Skin of body (tissue), 2 donors: ENCODE measurements around the gene EFHD2. TPM values are rescaled to one million over a fixed set of nuclear protein-coding genes. Genes with fewer than 3 reads are reported as not detected.
"Not testable (repeated sequence)": the region's sequence is repeated elsewhere in the genome, so short reads cannot be mapped to it uniquely, and the experiment has no call there.

ENCODE experiments used
- DNase-seq: peaks from one replicate; lab custom pipeline; 2025; lab: John Stamatoyannopoulos, UW
- total RNA-seq: library from RNA; depleted of rRNA; stranded (reverse); fragments of >200 nt; gene quantifications from one replicate; pipeline ENCODE4 v1.2.3, GENCODE V29; 2014

The EFHD2 gene, protein sequence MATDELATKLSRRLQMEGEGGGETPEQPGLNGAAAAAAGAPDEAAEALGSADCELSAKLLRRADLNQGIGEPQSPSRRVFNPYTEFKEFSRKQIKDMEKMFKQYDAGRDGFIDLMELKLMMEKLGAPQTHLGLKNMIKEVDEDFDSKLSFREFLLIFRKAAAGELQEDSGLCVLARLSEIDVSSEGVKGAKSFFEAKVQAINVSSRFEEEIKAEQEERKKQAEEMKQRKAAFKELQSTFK
- total RNA-seq: 12.6 TPM

DNA sequence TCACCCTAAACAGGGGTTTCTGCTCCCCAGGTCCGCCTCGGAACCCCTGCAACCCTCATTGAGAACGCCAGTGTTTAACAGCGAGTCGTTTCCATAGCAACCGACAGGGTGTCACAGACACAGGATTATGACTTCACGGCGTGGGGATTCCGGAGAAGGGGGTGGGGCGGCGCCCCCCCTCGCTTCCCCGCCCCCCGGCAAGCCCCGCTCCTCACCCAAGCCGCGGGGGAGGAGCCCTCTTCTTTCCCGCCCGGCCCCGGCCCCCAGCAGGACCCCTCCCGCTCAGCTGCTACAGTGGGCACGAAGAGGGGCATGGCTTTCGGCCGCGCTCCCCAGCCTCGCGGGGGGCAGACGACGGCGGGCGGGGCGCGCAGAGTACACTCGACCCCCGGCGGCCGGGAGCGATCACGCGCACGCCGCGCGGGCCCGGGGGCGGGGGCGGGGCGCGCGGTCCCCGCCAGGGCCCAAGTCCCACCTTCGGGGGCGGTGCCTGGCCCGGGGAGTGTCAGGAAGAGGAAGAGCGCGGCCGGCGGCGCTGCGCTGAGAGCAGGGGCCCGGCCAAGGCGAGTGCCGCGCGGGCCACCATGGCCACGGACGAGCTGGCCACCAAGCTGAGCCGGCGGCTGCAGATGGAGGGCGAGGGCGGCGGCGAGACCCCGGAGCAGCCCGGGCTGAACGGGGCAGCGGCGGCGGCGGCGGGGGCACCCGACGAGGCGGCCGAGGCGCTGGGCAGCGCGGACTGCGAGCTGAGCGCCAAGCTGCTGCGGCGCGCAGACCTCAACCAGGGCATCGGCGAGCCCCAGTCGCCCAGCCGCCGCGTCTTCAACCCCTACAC, at the start of gene EFHD2:
Gene EFHD2 (plus strand): TSS at position 501 of the 835 bp plus-strand sequence. CDS start 84 bp downstream, at position 585.
- peak; percentile 54 for DNase-seq

DNA sequence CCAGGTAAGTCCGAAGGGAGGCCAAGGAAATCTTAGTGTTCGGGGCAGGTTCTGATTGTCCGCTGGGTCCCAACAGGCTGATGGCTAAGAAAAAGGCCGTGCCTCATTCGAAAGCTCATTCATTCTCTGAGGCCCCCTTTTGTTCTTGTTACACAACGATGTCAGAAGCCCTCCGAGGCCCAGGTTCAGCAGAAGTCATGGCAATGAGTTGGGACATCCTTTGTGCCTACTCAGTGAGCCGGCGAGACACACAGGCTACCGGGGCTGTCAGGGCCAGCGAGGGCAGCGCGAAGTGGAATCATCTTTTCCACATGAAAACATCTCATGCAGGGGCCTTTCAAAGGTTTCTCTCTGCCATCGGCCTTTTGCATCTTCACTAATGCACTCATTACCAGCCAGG, 49.0 kb upstream of the EFHD2 start:
- no peak for DNase-seq

DNA sequence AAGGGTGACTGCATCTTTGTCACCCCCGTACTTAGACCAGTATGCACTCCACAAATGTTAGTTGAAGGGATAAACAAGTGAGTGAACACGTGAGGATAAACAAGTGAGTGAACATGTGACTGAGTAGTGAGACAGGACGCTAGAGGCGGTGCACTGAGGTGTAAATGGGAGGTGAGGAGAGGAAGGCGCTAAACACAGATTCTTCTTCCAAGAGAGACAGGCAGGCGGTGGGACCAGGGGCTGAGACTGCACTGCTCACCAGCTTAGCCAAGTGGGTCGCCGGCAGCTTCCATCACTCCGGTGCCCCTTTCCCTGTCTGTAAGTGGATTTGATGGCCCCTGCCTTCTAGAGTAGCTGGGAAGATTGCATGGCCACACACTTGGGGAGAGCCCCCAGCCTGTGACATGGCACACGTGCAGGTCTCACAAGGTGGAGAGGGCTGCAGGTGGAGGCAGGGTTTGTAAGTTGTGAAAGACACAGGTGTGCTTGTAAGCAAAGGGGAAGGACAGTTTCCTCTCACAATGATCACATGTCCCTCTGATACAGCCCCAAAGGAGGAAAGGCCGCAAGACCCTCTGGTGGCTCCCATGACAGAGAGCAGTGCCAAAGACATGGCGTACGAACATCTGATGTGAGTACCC, 47.5 kb upstream of the EFHD2 start:
- DNase-seq: no peak

DNA sequence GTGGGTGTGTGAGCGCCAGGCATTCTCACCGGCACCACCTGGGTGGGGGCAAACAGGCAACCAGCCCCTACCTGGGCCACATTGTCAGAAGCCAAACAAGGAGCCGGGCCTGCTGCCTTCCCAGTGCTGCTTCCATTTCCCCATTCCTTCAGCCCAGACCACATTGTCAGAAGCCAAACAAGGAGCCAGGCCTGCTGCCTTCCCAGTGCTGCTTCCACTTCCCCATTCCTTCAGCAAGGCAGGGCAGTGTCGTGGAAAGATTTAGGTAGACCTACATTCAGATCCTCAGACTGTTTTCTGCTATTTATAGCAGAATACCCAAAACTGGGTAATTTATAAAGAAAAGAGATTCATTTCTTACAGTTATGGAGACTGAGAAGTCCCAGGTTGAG, 47.0 kb upstream of the EFHD2 start:
- no peak for DNase-seq

DNA sequence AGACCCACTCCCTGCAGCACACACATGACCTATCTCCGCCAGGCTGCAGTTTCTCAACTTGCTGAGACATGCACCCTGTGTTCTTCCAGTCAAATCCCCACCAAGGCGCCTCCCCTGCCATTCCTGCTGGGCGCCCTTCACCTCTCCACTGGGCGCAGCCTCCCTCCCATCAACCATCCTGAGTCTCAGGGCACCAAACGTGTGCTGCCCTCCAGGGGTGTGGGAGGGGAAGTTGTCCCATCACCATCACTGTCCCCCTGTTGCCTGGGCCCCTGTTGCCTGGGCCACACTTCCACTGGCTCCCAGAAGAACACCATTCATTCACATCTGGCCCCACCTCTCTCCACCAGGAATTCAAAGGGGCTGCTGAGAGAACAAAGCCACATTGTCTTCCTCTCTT, 44.9 kb upstream of the EFHD2 start:
- DNase-seq: no peak

DNA sequence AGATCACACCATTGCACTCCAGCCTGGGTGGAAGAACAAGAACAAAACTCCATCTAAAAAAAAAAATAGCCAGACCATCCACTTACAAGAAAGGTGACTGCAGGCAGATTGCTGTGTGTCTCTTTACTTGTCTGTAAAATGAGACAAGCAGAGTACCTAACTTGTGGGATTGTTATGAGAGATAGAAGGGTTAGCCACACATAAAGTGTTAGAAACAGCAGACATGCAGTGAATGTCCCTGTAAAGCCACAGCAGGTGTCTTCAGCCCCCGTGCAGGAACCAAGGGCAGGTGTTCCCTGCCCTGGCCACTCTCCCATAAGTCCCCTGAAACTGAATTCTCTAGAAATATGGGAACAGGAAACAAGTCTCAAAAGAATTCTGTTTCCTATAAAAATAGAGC, 40.8 kb upstream of the EFHD2 start:
- no peak for DNase-seq

DNA sequence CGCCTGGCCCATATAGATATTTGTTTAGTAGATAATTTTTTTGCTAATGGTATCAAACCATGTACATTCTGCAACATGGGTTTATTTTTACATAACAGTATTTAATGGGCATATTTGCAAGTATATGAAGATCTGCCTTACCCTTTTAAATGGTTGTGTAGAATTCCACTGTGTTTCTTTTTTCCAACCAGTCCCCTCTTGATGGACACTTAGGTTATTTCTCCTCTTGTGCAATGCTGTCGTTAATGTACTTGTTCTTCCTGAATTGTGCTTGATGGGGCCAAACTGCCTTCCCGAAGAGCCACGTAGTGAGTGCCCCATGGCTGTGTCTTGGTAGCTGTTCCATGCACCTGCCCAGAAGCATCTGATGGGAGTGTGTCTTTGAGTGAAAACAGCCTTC, 39.4 kb upstream of the EFHD2 start:
- no peak for DNase-seq

DNA sequence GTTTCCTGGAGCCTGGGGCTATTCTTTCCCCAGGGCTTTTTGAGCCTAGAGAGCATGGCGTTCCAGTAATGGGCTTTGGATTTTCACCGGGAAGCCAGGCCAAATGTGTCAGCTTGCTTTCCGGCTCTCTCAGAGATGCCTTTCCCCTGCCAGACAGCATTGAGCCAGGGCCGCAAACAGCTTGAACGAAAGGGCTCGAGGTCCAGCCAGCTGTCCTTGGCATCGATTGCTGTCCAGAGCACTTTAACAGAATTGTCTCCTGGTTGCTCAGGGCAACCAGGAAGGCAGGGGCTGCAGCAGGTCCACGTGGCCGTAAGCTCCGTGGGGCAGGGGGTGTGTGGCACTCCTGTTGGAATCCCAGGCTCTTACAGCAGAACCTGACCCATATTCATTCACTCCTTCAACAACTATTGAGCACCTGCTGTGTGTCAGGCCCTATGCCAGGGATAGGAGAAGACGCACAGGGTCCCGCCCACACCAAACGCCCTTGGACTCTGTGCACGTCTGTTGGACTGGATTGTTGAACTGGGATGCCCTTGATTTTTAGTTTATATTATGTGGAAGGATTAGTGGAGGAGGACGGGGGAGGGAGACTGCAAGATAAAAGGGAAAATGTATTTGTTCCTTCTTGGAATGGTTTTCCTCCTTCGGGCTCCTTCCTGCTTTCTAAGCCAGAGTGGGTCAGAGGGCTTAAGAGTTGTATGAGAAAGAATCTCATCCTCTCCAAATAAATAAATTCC, 38.7 kb upstream of the EFHD2 start:
- no peak for DNase-seq

DNA sequence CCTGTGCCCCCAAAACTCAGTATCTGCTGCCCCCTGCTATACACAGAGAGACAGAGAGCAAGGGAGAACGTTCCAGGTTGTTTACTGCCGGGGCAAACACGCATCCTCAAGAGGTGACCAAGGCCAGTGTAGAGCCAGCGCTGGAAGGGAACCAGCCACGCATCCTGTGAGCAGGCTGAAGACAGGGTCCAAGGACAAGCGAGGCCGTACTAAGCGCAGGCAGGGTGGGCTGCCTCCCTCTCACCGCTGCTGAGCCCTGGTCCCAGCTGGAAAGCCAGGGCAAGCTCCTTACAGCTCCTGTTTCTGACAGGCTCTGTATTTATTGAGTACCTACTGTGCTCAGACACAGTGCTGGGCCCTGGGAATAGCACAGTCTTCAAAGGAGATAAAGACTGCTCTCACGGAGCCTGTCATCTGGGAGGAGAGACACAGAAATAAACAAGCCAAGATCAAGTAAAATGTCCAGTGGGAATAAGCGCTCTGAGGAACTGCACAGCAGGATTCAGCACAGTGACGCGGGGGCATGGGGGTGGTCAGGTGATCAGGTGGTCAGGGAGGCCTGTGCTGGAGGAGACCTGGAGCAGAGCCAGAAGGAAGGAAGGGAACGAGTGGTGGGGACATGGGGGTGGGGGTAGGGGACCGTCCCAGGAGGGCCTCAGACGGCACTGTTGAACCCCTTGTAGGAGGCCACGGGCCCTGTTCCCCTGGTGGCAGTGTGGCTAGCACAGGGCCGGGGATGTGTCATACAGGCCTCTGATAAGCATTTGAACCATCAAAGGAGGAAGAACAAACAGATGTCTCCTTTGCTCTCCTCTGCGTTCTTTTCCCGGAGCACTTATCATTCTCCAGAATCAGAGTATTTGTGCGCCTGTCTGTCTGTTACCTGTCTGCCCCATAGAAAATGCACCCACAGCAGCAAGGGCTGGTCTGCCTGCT, 37.8 kb upstream of the EFHD2 start:
- no peak for DNase-seq

DNA sequence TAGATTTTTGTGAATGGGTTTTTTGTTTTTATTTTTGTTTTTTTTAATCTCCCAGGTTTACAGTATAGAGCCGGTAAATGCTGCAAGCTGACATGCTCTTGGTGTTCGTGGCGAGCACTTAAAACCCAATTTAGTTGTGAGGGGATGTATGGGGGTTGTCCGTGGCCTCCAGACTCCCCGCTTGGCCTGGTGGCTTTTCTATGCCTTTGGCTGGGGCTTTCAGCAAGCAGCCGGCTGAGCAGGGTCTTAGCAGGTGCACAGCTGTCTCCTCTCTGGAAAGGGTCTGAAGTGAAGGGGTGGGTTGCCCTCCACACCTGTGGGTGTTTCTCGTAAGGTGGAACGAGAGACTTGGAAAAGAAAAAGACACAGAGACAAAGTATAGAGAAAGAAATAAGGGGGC, 31.0 kb upstream of the EFHD2 start:
- no peak for DNase-seq

DNA sequence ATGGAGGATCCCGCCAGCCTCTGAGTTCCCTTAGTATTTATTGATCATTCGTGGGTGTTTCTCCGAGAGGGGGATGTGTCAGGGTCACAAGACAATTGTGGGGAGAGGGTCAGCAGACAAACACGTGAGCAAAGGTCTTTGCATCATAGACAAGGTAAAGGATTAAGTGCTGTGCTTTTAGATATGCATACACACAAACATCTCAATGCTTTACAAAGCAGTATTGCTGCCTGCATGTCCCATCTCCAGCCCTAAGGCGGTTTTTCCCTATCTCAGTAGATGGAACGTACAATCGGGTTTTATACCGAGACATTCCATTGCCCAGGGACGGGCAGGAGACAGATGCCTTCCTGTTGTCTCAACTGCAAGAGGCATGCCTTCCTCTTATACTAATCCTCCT, 30.5 kb upstream of the EFHD2 start:
- not testable (repeated sequence) for DNase-seq

DNA sequence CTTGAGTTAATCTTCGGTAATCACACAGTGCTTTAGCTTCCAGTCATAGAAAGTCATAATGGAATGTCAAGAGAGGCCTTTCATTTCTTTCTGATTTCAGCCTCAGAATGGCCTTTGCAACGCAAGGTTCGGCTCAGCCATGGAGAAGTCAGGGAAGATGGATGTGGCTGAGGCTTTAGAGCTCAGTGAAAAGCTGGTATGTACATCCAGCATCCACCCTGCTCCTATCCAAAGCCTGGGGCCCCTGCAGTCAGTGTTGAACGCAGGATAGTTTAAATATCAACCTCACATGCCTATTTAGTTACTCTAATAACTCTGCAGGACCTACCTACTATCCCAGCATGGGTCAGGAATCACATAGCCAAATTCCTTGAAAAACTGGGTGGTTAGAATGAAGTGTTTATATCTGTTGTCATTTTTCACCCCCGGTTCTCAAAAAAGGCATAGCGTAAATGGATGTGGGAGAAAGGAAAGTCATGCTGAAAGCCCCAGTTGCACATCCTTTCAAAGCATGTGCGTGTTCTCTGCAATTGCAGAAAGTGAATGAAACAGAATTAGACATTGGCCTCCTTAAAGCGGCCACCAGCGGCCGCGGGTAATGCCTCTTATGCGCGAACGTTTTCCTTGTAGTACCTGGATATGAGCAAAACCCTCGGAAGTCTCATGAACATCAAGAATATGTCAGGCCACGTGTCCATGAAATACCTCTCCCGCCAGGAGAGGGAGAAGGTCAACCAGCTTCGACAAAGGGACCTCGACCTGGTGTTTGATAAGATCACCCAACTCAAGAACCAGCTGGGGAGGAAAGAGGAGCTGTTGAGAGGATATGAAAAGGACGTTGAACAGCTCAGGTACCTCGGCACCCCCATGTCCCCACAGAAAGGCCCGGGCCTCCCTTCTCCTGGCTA, 28.8 kb upstream of the EFHD2 start:
- no peak for DNase-seq

DNA sequence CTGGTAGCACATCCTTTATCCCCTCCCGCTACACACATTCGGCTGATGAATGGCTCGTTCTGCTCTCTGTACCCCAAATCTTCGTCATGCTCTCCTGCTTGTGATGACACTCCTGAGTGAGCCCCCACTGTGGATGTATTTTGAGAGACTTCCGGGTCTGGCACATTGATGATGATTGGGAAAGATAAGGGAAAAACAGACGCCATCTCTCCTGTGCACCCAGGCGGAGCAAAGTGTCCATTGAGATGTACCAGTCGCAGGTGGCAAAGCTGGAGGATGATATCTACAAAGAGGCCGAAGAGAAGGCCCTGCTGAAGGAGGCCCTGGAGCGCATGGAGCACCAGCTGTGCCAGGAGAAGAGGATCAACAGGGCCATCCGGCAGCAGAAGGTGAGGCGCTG, 27.9 kb upstream of the EFHD2 start:
- DNase-seq: no peak

DNA sequence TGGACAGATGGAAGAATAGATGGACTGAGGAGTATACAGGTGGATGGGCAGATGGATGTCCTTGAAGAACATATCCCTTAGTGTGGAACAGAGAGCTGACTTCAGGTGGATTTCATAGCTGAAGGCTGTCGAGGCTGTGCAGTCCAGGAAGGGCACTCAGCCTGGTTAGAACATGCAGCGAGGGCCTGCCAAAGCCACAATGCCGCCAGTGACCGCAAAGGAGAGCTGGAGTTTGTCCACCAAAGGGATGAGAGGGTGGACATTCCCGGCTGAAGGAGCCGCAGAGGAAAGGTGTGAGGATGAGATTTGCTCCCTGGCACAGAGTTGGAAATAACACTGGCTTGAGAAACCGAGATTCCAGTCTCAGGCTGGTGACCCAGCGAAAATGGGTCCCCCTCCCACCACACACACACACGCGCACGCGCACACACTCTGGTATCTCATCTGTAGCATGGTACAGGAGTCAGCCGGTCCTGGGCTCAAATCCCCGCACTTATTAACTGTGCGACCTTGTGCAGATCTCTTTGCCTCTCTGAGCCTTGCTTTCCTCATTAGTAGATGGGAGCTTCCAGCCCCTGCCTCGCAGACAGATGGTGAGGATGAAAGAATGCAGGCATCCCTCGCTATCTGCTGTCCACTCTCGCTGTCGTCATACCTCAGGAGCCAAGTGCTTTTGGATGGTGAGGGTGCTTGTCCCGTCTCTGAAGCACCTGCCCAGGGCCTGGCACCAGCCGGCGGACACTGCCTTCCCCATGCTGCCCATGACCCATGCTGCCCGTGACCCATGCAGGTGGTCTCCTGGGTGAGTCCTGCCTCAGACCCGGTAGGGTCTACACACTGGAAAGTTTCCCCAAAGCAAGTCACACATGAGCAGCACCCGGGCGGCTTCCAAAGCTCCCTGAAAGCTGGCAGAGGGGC, 26.8 kb upstream of the EFHD2 start:
- no peak for DNase-seq

DNA sequence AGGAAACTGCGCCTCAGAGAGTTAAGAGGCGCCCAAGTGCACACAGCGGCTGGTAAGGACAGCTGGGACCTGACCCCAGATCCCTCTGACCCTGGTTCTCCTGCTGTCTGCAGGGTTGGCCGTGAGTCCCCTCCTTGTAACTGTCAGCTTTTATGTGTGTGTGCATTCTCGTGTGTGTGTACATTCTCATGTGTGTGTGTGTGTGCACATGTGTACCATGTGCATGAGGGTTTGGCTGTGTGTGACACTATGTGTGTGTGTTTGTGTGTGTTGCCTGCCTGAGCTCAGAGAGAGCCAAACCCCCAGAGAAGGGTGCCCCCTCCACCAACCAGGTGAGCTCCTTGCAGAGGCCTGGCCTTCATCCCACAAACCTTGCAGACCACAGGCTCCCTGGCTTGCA, 25.9 kb upstream of the EFHD2 start:
- no peak for DNase-seq

DNA sequence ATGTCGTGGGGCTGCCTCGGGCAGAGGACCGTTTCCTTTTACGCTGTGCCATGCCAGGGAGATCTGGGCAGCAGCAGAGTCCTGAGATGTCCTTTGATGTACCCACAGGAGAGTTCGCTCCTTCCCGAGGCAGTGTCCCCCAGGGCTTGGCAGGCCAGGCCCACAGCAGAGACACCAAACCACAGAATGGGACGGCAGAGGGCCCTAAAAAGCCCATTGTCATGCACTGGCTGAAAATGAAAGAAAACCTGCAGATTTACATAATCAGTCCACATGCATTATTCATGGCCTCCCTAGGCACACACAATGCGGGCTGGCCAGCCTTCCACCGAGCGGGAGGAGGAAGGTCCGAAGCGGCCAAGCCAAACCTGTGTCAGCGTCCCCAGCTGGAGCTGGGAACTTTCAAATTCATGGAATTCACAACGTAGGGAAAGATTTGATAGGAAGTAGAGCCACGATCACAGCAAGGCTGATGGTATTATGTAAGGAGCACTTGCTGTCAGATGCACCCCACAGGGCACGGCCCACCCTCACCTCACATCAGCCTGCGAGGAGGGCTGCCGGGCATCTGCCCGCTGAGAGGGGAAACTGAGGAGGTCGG, 25.3 kb upstream of the EFHD2 start:
- no peak for DNase-seq

DNA sequence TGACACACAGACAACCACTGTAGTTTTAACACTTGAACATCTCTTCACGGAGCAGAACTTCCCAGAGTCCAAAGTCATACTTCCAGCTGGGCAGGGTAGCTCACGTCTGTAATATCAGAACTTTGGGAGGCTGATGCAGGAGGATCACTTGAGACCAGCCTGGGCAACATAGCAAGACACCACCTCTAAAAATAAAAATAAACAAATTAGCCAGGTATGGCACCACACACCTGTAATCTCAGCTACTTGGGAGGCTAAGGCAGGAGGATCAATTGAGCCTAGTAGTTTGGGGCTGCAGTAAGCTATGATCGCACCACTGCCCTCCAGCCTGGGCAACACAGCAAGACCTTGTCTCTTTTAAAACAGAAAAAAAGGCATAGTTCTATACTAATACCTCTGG, 24.3 kb upstream of the EFHD2 start:
- no peak for DNase-seq

DNA sequence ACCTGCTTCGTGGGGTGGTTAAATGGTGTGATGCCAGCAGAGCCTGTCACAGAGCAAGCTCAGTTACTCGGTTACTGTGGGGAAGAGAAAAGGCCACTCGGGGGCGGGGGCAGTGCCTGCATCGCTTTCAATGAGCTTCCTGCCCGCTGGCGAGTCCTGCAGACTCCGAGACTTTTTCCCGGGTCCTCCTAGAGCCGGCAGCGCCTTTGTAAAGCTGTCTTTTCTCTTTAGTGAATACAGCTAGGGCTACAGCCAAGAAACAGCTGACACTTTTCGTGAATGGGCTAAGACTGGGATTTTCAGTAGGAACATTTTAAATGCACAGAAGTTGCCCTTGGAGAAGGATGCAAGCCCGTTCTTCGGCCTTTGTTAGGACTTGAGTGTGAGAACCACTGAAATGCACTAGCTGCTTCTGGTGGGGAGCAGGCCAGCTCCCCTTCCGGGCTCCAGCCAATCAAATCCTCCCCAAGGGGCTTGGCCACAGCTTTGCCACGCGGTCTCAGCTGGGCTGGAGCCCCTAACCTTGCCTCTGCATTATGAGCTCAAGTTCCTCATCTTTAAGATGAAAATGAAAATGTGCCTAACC, 23.4 kb upstream of the EFHD2 start:
- DNase-seq: no peak
